Endothelial cell of umbilical vein (primary cell): ENCODE data around the gene MRLN. TPM values are rescaled to one million over a fixed set of nuclear protein-coding genes. Genes with fewer than 3 reads are reported as not detected.
"Not testable (repeated sequence)": the region's sequence is repeated elsewhere in the genome, so short reads cannot be mapped to it uniquely, and the experiment has no call there.

Experiments
- BruUV-seq: library from RNA; stranded (reverse); fragments of 400-500 nt; replicated peaks from 2 replicates; lab custom pipeline; 2021; lab: Mats Ljungman, UMichigan
- CTCF ChIA-PET: fragments of 300-600, 350-600 bp; sonication (Branson Sonifier 250); formaldehyde crosslinking; loops from one replicate; lab custom pipeline; 2021; ENCODE audit warnings: antibody characterized with exemption, inconsistent platforms; lab: Charles Lee
- POLR2A ChIA-PET: fragments of 300-600, 350-600 bp; sonication (Branson Sonifier 250); formaldehyde crosslinking; loops from one replicate; lab custom pipeline; 2021; ENCODE audit warnings: antibody characterized with exemption, inconsistent platforms; lab: Charles Lee
- DNase-seq: peaks from one replicate; pipeline ENCODE4 v3.0.0-alpha.2; 2011; ENCODE audit warnings: low read depth, low spot score
- FAIRE-seq: peaks from 2 replicates; lab custom pipeline; 2011; peaks lifted over from hg19 to GRCh38; lab: Jason Lieb, UNC
- H2AFZ ChIP-seq: 2 replicates; pipeline ENCODE4 v1.6.0; 2012; ENCODE audit warnings: low read depth, low read length, control low read depth, inconsistent platforms
- H3K27ac ChIP-seq: 2 replicates; pipeline ENCODE4 v1.5.1; 2011; ENCODE audit warnings: low read depth, mild to moderate bottlenecking, control low read depth, low read length, moderate library complexity; ENCODE audit not compliant: insufficient read depth
- H3K27me3 ChIP-seq, 2 experiments: 2 replicates each; pipeline versions ENCODE4 v1.6.0 to v1.6.1; 2011; ENCODE audit warnings: low read length in 2 of 2, mixed read lengths in 1 of 2; ENCODE audit not compliant: control insufficient read depth in 2 of 2, insufficient read depth in 2 of 2
- H3K36me3 ChIP-seq, 2 experiments: 2 replicates in 1 of 2; 3 replicates in 1 of 2; pipeline ENCODE4 v1.5.1; 2011; ENCODE audit warnings: low read length in 2 of 2, mild to moderate bottlenecking in 1 of 2, moderate library complexity in 1 of 2; ENCODE audit not compliant: control insufficient read depth in 2 of 2, insufficient read depth in 2 of 2; ENCODE audit errors: extremely low read depth in 1 of 2
- H3K4me1 ChIP-seq: 3 replicates; pipeline ENCODE4 v1.5.1; 2011; ENCODE audit warnings: mild to moderate bottlenecking, low read length; ENCODE audit not compliant: control insufficient read depth, insufficient read depth; ENCODE audit errors: extremely low read depth
- H3K4me2 ChIP-seq: 2 replicates; pipeline ENCODE4 v1.6.1; 2011; ENCODE audit warnings: low read length, control low read depth, mixed read lengths; ENCODE audit not compliant: insufficient read depth
- H3K4me3 ChIP-seq, 3 experiments: fragments of 200-600 bp in 1 of 3; sonication (generic), shearing (Covaris generic) in 1 of 3; replicated peaks in 1 of 3; 2 replicates each; pipeline ENCODE4 v1.5.1; 2011 to 2016; ENCODE audit warnings: control low read depth in 3 of 3, low read length in 3 of 3, mild to moderate bottlenecking in 2 of 3, inconsistent platforms in 1 of 3, low read depth in 1 of 3, moderate library complexity in 1 of 3; ENCODE audit not compliant: insufficient read depth in 1 of 3
- H3K79me2 ChIP-seq: 2 replicates; pipeline ENCODE4 v1.6.0; 2012; ENCODE audit warnings: low read length, inconsistent platforms; ENCODE audit not compliant: control insufficient read depth, insufficient read depth
- H3K9ac ChIP-seq: replicated peaks from 2 replicates; pipeline ENCODE3; 2011; ENCODE audit warnings: low read length, control low read depth; ENCODE audit not compliant: insufficient read depth; ENCODE audit errors: extremely low read depth
- H3K9me1 ChIP-seq: replicated peaks from 3 replicates; pipeline ENCODE4 v1.6.0; 2011; ENCODE audit warnings: mild to moderate bottlenecking, low read length; ENCODE audit not compliant: control insufficient read depth, insufficient read depth; ENCODE audit errors: extremely low read depth
- H3K9me3 ChIP-seq: replicated peaks from 2 replicates; pipeline ENCODE4 v1.5.1; 2012; ENCODE audit warnings: low read length, inconsistent platforms; ENCODE audit not compliant: control insufficient read depth, insufficient read depth
- H4K20me1 ChIP-seq: replicated peaks from 2 replicates; pipeline ENCODE3; 2011; ENCODE audit warnings: mild to moderate bottlenecking, low read length; ENCODE audit not compliant: control insufficient read depth, insufficient read depth; ENCODE audit errors: extremely low read depth
- CTCF ChIP-seq, 2 donors: IDR thresholded peaks; 1 replicate in 1 of 2; 2 replicates in 1 of 2; pipeline ENCODE4 v1.5.1; 2011; ENCODE audit warnings: low read length in 2 of 2, mild to moderate bottlenecking in 2 of 2, moderate library complexity in 2 of 2, control low read depth in 1 of 2, inconsistent platforms in 1 of 2, low read depth in 1 of 2; ENCODE audit not compliant: insufficient read depth in 1 of 2; ENCODE audit errors: extremely low read depth in 1 of 2
- FOS ChIP-seq: IDR thresholded peaks from 2 replicates; pipeline ENCODE4 v1.6.1; 2011; ENCODE audit warnings: mild to moderate bottlenecking, low read length, moderate library complexity, borderline replicate concordance; ENCODE audit not compliant: insufficient read depth
- GATA2 ChIP-seq: IDR thresholded peaks from 2 replicates; pipeline ENCODE4 v1.7.0; 2011; ENCODE audit warnings: low read depth, mild to moderate bottlenecking, moderate library complexity, mixed read lengths, low read length; ENCODE audit not compliant: insufficient read length, insufficient read depth
- JUN ChIP-seq: IDR thresholded peaks from 2 replicates; pipeline ENCODE4 v1.6.1; 2011; ENCODE audit warnings: borderline replicate concordance, low read depth; ENCODE audit not compliant: insufficient read length, insufficient read depth
- MYC ChIP-seq: IDR thresholded peaks from one replicate; pipeline ENCODE4 v1.6.1; 2011; ENCODE audit warnings: mild to moderate bottlenecking, low read depth, low read length
- POLR2A ChIP-seq: IDR thresholded peaks from 2 replicates; pipeline ENCODE4 v1.6.1; 2012; ENCODE audit warnings: low read depth, mild to moderate bottlenecking, control low read depth, low read length
- POLR2AphosphoS5 ChIP-seq: IDR thresholded peaks from 2 replicates; pipeline ENCODE4 v1.6.1; 2012; ENCODE audit warnings: low read depth, mild to moderate bottlenecking, control low read depth, low read length, moderate library complexity; ENCODE audit not compliant: insufficient read depth
- dilution Hi-C: fragments of 300-500 bp; cut with MboI; formaldehyde crosslinking; loops from one replicate; pipeline ENCODE4 v1.15.0; 2019; ENCODE audit warnings: low sequenced_read_pairs; ENCODE audit not compliant: extremely low pct_ligation_motif_present
- intact Hi-C: fragments of 100-400 bp; cut with micrococcal nuclease; formaldehyde crosslinking; loops from one replicate; pipeline ENCODE4 v1.10.0; 2022
- polyA plus RNA-seq, 4 experiments: library from polyadenylated mRNA; depleted of rRNA in 3 of 4; stranded (reverse) in 3 of 4; unstranded in 1 of 4; fragments of >200 nt; gene quantifications; 2 replicates each; pipeline versions ENCODE4 v1.2.1 to v1.2.3, GENCODE V29; 2011 to 2012; ENCODE audit warnings: missing spikeins in 1 of 4
- total RNA-seq: library from RNA; stranded (reverse); gene quantifications from 2 replicates; pipeline ENCODE4 v1.2.3, GENCODE V29; 2021

MRLN gene
- total and polyA plus RNA-seq, 2 donors (not counting 3 experiments of a cell fraction or from before 2014, with no cell fraction given): not detected

GRCh38 chr10:59744156-59744555 is 9.1 kb downstream of the MRLN start:
- dilution Hi-C loops, H4K20me1 ChIP-seq, H3K4me2 ChIP-seq, H3K79me2 ChIP-seq, FAIRE-seq, H3K27ac ChIP-seq, H3K9me3 ChIP-seq, POLR2A ChIA-PET, H3K27me3 ChIP-seq, H3K9ac ChIP-seq, H2AFZ ChIP-seq, H3K4me3 ChIP-seq, H3K9me1 ChIP-seq, BruUV-seq, H3K36me3 ChIP-seq, intact Hi-C loops, DNase-seq, H3K4me1 ChIP-seq, CTCF ChIA-PET: not testable (repeated sequence)

- no peak overlapping the region for H3K4me2 ChIP-seq
- dilution Hi-C loops: no loop called here
- H3K27me3 ChIP-seq: no peaks in the 10 kb centered on the region
- H3K9ac ChIP-seq: no peak overlapping the region
- H3K36me3 ChIP-seq: no peaks in the 10 kb centered on the region
- H4K20me1 ChIP-seq: no peaks in the 10 kb centered on the region
- no TSS peak for BruUV-seq
- POLR2A ChIA-PET: no interaction called here
- no peak overlapping the region for H3K4me3 ChIP-seq
- no peaks in the 10 kb centered on the region for H3K79me2 ChIP-seq
- DNase-seq (no peak), FAIRE-seq (no peak)
- TF ChIP-seq POLR2A (no peak), MYC (no peak), CTCF (IDR thresholded peaks at IDR 0.05; ENCODE audit: extremely low read depth in 1 of 2, insufficient read depth in 1 of 2, low read depth in 1 of 2, low read length in 2 of 2) (no peak), JUN (no peak), GATA2 (no peak), POLR2AphosphoS5 (no peak), FOS (no peak)
- no peaks in the 10 kb centered on the region for H3K4me1 ChIP-seq
- H3K9me3 ChIP-seq: no peaks in the 10 kb centered on the region
- no peak overlapping the region for H2AFZ ChIP-seq
- intact Hi-C loops: no loop called here
- CTCF ChIA-PET: no interaction called here
- H3K9me1 ChIP-seq: no peaks in the 10 kb centered on the region
- H3K27ac ChIP-seq: no peak overlapping the region
Measured at GRCh38 chr10:59741583-59741982, 11.7 kb downstream of the MRLN start.
